OCI-M1 (cell line): ENCODE results near the gene GPR85.

Source experiments
- DNase-seq: peaks from one replicate; lab custom pipeline; 2025; lab: John Stamatoyannopoulos, UW

Gene GPR85

DNA sequence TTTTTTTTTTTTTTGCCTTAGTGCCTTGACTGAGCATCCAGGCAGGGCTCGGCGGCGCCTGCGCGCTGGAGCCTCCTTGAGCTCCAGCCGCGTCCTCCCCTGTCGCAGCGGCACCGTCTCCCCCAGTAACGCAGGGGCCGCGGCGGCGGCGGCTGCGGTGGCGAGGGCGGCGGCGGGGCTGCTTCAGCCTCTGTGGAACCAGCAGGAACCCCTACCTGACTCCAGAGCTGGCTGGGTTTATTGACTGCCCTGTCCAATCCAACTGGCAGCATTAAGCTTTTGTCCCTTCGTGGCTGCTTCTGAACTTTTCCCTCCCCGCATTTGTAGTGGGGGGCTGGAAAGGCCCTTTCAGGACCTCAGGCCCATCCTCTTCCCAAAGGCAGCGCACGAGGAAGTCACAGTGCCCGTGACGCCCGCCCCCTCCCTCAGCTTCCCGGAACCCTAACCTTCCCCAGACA lies at the start of gene GPR85:
Gene GPR85, minus strand, starts transcription at position 397 of the 458 bp plus-strand sequence. CDS start 2,106 bp downstream, outside the sequence.
- peak; percentile 83 for DNase-seq

- no peak for DNase-seq
These were observed 47.4 kb upstream of the GPR85 start for GRCh38 chr7:113134025-113134424.

DNA sequence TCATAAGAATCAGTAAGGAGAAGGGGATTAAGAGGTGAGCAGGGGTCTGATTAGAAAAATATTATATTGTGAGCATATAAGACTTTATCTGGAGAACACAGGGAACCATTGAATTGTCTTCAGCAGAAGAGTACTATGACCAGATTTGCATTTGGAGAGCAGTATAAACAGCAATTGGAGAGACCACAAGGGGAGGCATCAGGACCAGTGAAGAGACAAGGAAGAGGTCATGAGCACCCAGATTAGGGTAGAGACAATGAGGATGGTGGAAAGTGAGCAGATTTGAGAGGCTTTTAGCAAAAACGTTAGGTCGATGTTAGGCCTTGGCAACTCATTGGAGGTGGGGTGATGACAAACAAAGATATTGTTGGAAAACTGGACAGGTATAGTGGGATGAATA lies 44.7 kb upstream of the GPR85 start:
- DNase-seq = no peak

GRCh38 chr7:113128031-113128430 lies 41.4 kb upstream of the GPR85 start:
- DNase-seq = no peak

DNA sequence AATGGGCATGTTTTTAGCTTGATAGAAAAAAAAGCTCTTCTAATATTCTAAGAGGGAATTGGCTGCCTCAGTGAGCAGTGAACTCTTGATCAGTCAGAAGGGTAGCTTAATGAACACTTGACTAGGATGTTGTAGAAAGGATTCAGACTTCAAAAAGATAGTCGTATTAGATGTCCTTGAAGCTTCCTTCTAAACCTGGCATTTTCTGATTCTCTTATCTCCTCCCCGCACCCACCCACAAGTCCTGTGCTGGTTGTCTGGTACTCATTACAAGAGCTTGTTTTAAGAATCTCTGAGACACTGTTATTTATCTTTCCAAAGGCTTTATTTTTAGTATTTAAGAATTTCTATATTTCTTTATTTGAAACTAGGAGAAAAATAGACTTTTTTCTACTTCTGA lies 39.1 kb upstream of the GPR85 start:
- DNase-seq = peak; percentile 75

DNA sequence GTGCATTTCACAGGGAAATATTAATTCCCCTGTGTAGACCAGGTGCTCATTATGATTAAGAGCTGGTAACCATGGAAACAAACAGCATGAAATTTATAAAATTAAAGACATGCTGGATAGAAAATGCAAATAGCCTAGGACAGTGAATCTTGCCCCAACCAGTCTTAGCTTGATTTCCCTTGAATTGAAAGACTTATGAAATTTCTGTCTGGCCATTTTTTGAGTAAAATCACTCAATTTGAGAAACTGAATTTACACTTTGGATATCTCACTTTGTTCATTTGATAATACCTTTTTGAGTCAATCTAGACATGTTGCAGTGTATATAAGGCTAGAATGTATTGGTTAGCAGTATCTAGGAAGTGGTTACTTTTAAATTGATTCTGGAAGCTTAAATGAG lies 36.1 kb upstream of the GPR85 start:
- peak; percentile 41 for DNase-seq

- peak; percentile 70 for DNase-seq
These were observed 34.0 kb upstream of the GPR85 start for GRCh38 chr7:113120647-113121046.

GRCh38 chr7:113119429-113119828 lies 32.8 kb upstream of the GPR85 start:
- DNase-seq = no peak

DNA sequence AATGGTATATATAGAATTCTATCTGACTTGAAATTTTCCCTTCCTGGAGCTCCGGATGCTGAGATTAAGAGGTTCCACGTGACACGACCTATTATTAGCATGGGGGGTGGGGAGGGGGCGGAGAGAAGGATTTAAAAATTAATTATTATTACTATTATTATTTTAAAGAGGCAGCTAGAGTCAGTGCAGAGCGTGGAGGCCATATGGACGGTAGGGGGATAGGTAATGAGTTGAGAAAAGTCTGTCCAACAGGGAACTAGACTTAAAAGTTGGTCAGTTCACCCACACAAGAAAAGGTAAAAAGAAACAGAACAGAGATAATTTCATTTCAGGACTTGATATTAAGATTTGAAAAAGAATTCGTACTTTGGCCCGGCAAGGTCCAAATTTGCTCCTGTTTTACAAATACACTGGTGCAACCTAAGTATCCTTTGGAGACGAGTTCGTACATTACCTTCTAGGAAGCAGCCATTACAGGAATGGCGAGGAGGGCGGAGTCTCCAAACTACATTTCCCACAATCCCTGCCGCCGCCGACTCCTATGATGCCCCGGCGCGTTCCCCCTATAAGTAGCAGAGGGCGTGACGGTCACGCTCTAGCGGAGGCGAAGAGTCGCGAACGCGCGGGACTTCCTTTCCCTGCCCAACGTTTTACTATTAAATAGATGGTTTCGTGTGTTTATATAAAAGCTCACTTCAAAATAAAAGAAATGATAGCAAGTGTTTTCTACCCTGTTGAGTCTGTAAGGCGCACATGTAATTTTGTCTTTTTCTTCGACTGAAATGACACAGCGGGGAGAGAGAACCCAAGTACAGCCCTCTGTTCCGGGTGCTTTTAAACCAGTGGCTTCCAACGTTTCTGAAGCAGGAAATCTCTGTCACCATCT lies 31.7 kb upstream of the GPR85 start, which contains the start of gene SMIM30:
Gene SMIM30, minus strand, starts transcription at position 481 of the 886 bp plus-strand sequence. CDS start 976 bp downstream, outside the sequence.
- peak; percentile 93 for DNase-seq

- peak; percentile 52 for DNase-seq
These were observed 30.7 kb upstream of the GPR85 start for GRCh38 chr7:113117374-113117774.

- peak; percentile 31 for DNase-seq
These were observed 27.3 kb upstream of the GPR85 start for GRCh38 chr7:113113912-113114311.

DNA sequence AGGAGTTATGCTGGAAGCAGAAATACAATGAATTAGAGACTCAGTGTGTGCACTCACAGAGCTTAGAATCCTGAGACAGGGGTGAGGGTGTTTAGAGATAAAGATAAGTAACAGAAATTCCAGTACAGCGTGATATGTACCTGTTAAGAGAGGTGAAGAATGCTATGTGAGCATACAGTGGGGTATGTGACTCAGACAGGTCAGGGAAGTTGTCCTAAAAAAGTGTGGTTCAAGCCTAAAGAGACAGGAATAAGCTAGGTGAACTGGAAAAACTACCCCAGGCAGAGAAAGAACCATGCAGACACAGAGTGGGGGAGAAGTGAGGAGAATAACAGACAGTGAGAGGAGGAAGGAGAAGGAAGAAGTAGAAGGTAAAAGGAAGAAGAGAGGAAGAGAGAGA lies 23.1 kb upstream of the GPR85 start:
- DNase-seq = no peak

GRCh38 chr7:113100121-113100603 lies 13.5 kb upstream of the GPR85 start:
- DNase-seq = peak; percentile 91

- DNase-seq = no peak
These were observed 12.8 kb upstream of the GPR85 start for GRCh38 chr7:113099284-113099919.

GRCh38 chr7:113094517-113095249 lies 8.1 kb upstream of the GPR85 start:
- peak; percentile 29 for DNase-seq

GRCh38 chr7:113093561-113093960 lies 6.9 kb upstream of the GPR85 start:
- peak; percentile 41 for DNase-seq

DNA sequence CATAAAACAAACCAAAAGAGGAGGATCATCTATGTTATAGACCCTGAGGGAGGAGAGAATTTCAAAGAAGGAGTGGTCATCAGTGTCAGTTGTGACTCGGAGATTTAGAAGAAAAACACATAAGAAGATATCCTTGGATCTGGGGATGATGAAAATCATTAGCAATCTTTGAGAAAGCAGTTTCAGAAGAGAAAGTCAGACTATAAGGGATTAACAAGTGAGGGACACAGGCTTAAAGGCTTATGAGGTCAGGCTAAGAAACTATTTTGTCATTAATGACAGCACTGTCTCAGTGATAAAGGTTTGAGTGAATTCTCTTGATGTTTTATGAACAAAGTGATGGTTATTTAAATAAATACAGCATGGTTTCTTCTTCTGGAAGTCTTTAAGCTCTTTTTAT lies 6.1 kb upstream of the GPR85 start:
- DNase-seq = peak; percentile 83

GRCh38 chr7:113087071-113087998 lies 708 bp upstream of the GPR85 start:
- DNase-seq = peak; percentile 91

DNA sequence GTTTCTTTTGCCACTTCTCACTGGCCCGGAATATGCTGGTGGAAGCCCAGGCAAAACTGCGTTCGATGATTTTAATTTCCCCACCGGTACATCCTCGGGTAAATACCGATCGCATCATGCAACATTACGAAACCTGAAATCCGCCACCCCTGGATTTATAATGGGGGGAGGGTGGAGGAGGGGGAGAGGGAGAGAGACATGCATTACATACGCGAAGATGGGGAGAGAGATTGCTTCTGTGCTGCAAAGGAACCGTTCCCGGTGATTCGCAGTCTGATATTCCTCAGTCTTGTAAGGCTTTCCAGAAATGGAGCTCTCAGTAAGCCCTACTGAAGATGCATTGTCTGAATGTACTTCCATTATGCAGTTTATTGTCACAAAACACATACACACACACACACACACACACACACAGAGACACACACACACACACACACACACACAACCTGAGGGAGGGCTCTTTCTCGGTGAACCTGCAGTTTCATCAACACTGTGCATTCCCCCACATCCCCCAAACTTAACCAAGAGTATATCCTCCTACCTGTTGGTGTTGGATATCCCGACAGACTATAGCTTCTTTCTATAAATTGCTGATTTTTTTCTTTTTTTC lies 741 bp downstream of the GPR85 start:
- DNase-seq = peak; percentile 83

DNA sequence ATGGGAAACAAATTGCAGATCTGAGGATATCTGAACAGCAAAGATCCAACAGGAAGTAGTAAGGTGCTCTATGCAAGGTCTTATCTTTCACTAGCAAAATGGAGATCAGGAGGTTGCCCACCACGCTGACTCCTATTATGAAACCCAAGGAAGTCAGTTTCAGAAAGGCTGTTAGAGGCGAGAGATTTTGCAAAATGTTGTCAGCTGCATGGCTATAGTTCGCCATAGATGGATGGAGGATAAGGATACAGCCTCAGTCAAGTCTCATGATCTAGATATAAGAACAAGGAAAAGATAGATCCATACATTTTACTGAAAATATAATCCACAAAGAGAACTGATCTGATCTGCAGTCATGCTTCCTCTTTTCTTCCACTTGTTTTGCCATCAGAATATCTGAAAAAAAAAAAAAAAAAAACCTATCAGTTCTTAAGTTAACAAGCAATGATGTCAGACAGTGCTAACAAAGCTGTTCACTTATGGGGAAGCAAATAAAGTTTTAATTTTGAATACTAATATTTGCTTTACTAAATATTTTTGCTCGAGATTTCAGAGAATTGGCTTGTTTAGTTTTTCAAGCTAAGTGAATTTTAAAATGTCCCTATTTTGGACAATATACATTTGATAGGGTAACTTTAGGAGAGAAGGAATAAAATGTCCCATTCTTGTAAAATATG lies 2.0 kb downstream of the GPR85 start:
- peak; percentile 76 for DNase-seq
